Stimulated activated CD8-positive, alpha-beta memory T cell treated with anti-CD3 and anti-CD28 coated beads, Interleukin-12 subunit alpha, Interleukin-12 subunit beta, amount 100 ng/mL, for 24 hours (primary cell): ENCODE data around the gene SLPI.

ENCODE experiments used
- DNase-seq: peaks from one replicate; pipeline ENCODE4 v3.0.0-alpha.2; 2020; ENCODE audit errors: extremely low read depth

SLPI gene

GRCh38 chr20:45275338-45275737 is 21.0 kb upstream of the SLPI start:
- DNase-seq = no peak

- no peak for DNase-seq
Measured at GRCh38 chr20:45269754-45270270, 15.4 kb upstream of the SLPI start.

DNA sequence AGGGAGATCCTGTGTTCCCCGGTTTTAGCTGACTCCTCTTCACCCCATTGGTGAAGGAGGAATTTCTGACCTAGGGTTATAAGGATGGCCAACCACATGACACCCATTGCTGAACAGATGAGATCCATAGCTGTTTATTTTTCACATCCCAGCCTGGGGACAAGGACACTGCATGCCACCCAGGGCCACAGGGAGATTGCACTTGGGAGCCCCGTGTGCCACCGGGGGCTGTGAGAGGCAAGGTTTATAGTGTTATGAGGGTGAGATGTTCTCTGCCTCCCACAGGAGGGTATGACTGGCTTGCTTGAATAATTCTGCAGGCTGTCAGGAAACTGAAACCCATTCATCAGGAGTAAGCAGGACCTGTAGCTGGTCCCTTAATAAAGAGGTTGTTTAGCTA is 14.7 kb upstream of the SLPI start:
- DNase-seq = no peak

GRCh38 chr20:45268531-45268930 is 14.2 kb upstream of the SLPI start:
- no peak for DNase-seq

GRCh38 chr20:45266977-45267376 is 12.6 kb upstream of the SLPI start:
- no peak for DNase-seq

GRCh38 chr20:45263556-45264266 is 9.3 kb upstream of the SLPI start:
- no peak for DNase-seq

GRCh38 chr20:45258664-45259063 is 4.3 kb upstream of the SLPI start:
- DNase-seq = no peak

- no peak for DNase-seq
Measured at GRCh38 chr20:45258259-45258658, 3.9 kb upstream of the SLPI start.

DNA sequence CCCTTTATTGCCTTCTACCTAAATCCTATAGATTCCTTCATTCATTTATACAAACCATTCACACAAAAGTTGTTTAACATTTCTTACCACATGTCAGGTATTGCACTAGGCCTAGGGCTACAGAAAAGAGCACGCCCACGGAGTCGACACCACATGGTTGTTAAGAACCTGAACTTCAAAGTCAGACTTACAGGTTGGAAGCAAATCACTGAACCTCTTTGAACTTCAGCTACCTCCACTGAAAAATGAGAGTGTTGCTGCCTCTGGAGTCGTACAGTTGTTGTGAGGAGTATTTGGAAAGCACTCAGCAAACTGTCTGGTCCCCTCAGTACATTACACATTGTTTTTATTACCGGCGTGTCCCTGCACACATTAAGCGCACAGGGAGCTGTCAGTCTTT is 3.3 kb upstream of the SLPI start:
- DNase-seq = no peak

DNA sequence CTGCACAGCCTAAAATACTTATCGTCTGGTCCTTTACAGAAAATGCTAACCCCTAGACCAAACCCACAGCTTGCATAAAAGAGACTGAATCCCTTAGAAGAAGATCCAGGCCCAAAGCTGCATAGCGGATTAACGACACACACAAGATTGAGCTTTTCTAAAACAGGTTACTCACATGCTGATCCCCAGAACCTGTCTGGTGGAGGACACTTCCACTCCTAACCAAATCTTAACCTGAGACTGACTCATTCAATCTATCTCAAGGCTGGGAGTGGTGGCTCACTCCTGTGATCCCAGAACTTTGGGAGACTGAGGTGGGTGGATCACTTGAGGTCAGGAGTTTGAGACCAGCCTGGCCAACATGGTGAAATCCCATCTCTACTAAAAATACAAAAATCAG is 2.8 kb upstream of the SLPI start:
- no peak for DNase-seq

GRCh38 chr20:45253261-45253660 is 1.1 kb downstream of the SLPI start:
- no peak for DNase-seq

DNA sequence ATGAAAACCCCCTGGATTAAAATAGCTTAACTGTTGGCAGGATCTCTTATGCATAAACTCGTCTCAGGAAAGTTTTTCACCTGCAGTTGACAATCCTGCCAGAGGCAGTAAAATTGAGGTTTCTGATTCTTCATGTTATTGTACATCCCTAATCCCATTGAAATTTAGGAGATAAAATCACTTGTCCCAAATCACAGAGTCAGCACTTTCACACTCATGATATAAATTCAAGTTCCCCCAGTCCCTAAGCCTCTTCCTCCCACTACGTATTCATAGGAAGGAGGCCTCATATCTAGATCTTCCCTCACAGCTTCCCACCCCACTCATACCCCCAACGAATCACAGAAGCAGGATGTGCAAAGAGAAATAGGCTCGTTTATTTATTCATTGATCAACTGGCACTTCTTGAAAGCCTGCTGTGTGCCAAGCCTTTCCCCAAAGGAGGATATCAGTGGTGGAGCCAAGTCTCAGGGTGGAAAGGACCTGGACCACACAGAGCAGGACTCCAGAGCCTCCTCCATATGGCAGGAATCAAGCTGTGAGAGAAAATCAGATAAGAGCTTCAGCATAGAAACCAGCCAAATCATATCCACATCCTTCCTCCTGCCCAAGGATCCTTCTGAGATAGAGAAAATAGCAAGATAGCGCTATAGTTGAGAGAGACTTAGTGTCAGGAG is 2.3 kb downstream of the SLPI start:
- DNase-seq = no peak

GRCh38 chr20:45248609-45249008 is 5.8 kb downstream of the SLPI start:
- DNase-seq = no peak

DNA sequence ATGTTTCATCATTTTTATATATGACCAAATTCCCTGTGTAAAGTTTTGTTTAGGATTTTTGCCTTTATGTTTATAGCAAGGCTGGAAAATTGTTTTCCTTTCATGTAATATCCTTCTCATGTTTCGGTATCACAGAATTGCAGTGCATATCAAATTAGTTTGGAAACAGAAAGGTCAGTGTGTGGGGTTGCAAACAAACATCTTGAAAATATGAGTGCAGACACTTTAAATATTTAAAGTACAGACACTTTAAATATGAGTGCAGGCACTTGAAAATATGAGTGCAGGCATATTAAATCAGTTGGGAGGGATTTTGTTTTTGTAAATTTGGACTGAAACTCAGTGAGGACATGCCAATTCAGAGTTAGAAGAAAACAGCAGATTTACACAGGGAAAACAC is 6.5 kb downstream of the SLPI start:
- DNase-seq = no peak

DNA sequence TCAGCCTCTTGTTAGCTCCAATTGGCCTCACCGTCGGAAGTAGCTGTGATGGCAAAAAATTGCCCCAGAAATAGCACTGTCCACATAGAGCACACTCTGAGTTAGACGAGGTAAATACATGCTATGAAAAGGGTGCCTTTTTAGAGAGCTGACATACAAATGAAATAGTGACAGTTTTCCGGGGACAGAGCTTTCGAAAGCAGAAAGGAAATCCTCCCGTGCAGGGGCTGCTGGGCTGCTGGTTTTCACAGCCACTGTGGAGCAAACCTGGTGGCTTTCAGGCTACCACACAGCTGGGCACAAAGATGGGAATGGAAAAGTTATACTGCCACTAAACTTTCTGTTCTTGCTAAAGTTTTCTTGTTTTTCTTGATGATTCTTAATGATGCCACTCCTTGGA is 8.3 kb downstream of the SLPI start:
- no peak for DNase-seq

DNA sequence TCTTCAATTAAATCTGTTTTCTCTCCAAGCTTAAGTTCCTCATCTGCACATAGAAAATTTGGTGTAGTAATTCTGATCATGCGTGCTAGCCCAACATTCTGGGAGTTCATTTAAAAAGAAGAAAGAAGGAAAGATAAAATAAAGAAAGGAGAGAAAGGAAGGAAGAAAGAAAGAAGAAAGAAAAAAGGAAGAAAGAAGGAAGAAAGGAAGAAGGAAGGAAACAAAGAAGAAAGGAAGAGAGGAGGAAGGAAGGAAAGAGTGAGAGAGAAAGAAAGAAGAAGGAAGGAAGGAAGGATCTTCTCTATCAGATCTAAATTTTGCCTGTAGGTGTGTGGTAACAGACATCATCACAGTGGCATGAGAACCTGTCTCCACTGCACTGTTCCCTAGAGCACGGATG is 16.2 kb downstream of the SLPI start:
- no peak for DNase-seq

GRCh38 chr20:45235995-45236394 is 18.4 kb downstream of the SLPI start:
- no peak for DNase-seq

DNA sequence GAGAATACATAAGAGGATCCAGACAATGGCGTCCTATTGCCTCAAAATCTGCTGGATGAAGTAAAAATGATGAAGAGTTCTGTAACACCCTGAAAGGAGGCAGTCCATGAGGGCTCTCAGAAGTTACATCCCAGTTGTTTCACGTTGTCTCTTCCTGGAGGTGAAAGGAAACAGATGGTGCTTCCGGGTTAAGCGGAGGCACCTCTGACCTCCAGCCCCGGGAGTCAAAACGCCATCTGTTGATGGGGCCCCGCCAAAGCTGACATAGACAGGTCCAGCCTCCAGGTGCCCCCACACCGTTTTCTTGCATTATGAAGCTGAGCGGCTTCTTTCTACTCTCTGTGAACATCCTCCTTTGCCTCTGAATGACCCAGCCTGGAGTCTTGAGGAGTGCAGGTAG is 23.7 kb downstream of the SLPI start:
- DNase-seq = no peak

DNA sequence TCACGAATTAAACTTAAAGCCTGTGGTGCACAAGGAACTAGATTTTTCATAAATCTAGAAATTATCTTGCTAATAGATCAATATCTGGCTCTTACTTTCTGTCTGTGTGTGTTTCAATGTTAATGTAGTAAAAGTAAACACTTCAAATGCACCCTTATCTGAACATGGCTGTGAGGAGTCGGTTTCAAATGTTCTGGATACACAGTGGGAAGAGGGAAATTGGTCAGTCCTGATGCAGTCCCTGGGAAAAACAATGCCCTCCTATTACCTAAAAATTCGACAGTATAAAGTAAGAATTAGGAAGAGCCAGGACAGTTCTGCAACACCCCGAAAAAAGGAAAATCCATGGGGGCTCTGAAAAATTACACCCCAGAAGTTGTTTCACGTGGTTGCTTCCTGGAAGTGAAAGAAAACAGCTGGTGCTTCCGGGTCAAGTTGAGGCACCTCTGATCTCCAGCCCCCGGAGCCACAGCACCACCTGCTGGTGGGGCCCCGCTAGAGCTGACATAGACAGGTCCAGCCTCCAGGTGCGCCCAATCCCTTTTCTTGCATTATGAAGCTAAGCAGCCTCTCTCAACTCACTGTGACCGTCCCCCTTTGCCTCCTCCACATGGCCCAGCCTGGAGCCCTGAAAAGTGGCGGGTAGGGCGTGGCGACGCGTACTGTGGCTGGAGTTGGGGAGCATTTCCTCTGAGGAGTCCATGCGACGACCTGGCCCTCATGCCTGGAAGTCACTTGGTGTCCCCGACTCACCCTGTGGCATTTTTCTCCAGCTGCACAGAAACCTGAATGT is 24.9 kb downstream of the SLPI start:
- DNase-seq = peak; percentile 3

DNA sequence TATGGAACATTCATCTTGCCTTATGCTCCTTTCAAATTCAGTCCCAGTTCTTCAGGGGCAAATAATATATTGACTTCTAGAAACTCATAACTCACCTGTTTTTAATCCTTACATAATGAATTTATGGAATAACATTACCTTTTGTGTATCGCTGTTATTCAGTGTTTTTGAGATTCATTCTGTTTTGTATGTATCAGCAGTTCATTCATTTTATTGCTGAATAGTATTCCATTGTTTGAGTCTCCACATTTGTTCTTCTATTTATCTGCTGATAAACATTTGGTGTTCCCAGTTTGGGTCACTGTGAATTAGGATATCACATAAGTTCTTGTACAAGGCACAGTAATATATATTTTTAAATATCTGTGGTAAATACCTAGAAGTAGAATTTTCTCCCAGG is 28.1 kb downstream of the SLPI start:
- DNase-seq = no peak

- no peak for DNase-seq
Measured at GRCh38 chr20:45223136-45223535, 31.2 kb downstream of the SLPI start.

DNA sequence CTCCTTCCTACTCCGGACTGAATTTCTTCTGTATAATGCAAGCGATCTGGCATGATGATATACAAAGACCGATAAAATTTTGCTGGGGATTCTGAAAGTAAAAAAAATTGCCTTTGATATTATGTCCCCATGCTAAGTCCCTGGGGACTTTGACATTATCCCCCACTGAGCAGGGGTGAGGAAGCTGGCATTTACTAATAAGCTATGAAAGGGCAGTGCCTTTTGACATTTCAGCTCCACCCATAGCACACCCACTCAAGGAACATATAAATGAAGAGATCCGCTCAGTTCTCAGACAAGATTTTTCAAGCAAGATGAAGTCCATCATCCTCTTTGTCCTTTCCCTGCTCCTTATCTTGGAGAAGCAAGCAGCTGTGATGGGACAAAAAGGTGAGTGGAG is 33.3 kb downstream of the SLPI start, which contains the start of gene SEMG2:
TSS of gene SEMG2 (plus strand) at position 298 of the 400 bp plus-strand sequence. CDS start at position 315, 17 bp downstream.
- DNase-seq = no peak

DNA sequence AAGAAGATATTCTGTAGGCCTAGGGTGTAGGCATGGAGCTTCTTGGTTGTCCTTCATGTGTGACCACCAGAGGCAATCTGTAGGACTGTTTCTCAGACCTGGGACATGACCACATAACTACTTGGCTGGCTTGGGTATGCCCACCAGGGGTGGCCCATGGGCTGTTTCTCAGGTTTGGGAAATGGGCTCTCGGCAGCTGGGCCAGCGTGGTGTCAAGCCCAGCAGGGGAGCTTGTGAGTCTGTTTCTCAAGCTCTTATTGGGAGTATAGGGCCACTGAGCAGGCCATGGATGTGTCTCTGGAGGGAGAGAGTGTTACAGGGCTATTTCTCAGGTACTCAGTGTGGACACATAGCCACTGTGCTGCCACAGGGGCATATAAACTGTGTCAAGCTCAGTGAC is 35.7 kb downstream of the SLPI start:
- no peak for DNase-seq
